ENCODE data around the gene INO80B. TPM values are rescaled to one million over a fixed set of nuclear protein-coding genes. Genes with fewer than 3 reads are reported as not detected.
A peak's percentile ranks its signal among the peaks of the same experiment; 100 is the strongest.

Gene INO80B
- total RNA-seq, 2 experiments from 2014 or later, result 41.3 to 41.8 TPM

- H3K27ac ChIP-seq (ENCODE audit: low read depth in 1 of 2, low read length in 2 of 2), result peak overlapping the region; percentile 100
- peak; percentile 59 for ATAC-seq (ENCODE audit: poor library complexity)
- peaks cover 64% of the 10 kb centered on the region for H3K4me1 Mint-ChIP-seq (ENCODE audit: low read depth)
- peaks cover 32% of the 10 kb centered on the region for H3K36me3 Mint-ChIP-seq (ENCODE audit: low read depth)
- no peaks in the 10 kb centered on the region for H3K27me3 ChIP-seq (ENCODE audit: control insufficient read depth in 1 of 2, insufficient read depth in 2 of 2, low read length in 2 of 2)
- H3K4me1 ChIP-seq (ENCODE audit: insufficient read depth, low read length), result peaks cover 49% of the 10 kb centered on the region
- H3K27me3 Mint-ChIP-seq, result no peaks in the 10 kb centered on the region
- no peak for TF ChIP-seq CTCF (IDR thresholded peaks at IDR 0.05)
- no peaks in the 10 kb centered on the region for H3K9me3 ChIP-seq (ENCODE audit: control insufficient read depth in 1 of 2, insufficient read depth in 1 of 2, low read length in 2 of 2)
- H3K9me3 Mint-ChIP-seq, result no peaks in the 10 kb centered on the region
- H3K4me3 Mint-ChIP-seq, result peak overlapping the region; percentile 95
- peak overlapping the region; percentile 98 for H3K27ac Mint-ChIP-seq
- ChIA-PET CTCF (interaction anchor here (0.9 to 6.2 kb wide), 5 partner anchors 14 to 75 kb away, joined by 3 to 61 read pairs (median 5); partner anchors contain the start of genes CCDC142, MRPL53 and TTC31), POLR2A (interaction anchor here (0.9 to 6.5 kb wide), 29 partner anchors 13 to 1224 kb away, joined by 3 to 225 read pairs (median 5); partner anchors contain the start of genes AUP1, C2orf81, CCDC142 and CCT7)
- intact Hi-C loops (cut with DNase I, micrococcal nuclease), result loop anchor here (1.0 to 10.0 kb wide), 5 partner anchors 15 to 1223 kb away; partner anchors contain the start of genes CCT7 (in 2 of the 2), PRADC1 (in 2 of the 2), MRPL53 (in 1 of the 2) and TPRKB (in 1 of the 2)
- H3K36me3 ChIP-seq (ENCODE audit: insufficient read depth, low read length), result peaks cover 18% of the 10 kb centered on the region
- DNase-seq, result peak; percentile 66 to 91 (median 79)
- H3K4me3 ChIP-seq (ENCODE audit: low read length), result peak overlapping the region; percentile 96
Observed at GRCh38 chr2:74457549-74458131, 2.8 kb downstream of the INO80B start.

- H3K27me3 Mint-ChIP-seq, result no peaks in the 10 kb centered on the region
- intact Hi-C loops (cut with DNase I, micrococcal nuclease), result loop anchor here (1.0 to 10.0 kb wide), 3 partner anchors 14 to 1224 kb away; partner anchors contain the start of genes CCT7 (in 2 of the 2), PRADC1 (in 2 of the 2), MRPL53 (in 1 of the 2) and TTC31 (in 1 of the 2)
Observed at GRCh38 chr2:74458132-74458937, 3.4 kb downstream of the INO80B start, which contains the start of gene WBP1. Gene WBP1, plus strand, starts transcription at chr2:74458438. Its CDS starts 165 bp downstream, at chr2:74458603.

More at GRCh38 chr2:74458132-74458937, 3.4 kb downstream of the INO80B start, which contains the start of gene WBP1:
- Mint-ChIP-seq H3K9me3 (no peaks in the 10 kb centered on the region), H3K36me3 (ENCODE audit: low read depth) (peaks cover 39% of the 10 kb centered on the region), H3K27ac (peak within 1 kb of the TSS; percentile 98), H3K4me1 (ENCODE audit: low read depth) (peaks cover 64% of the 10 kb centered on the region), H3K4me3 (peak within 1 kb of the TSS; percentile 95)
- no peaks in the 10 kb centered on the region for H3K27me3 ChIP-seq (ENCODE audit: control insufficient read depth in 1 of 2, insufficient read depth in 2 of 2, low read length in 2 of 2)
- H3K27ac ChIP-seq (ENCODE audit: low read depth in 1 of 2, low read length in 2 of 2), result peak within 1 kb of the TSS; percentile 100
- peaks cover 25% of the 10 kb centered on the region for H3K36me3 ChIP-seq (ENCODE audit: insufficient read depth, low read length)
- ATAC-seq (ENCODE audit: poor library complexity) (peak; percentile 80), DNase-seq (peak; percentile 96 to 100 (median 98))
- POLR2A ChIA-PET, result interaction anchor here (0.5 to 6.5 kb wide), 33 partner anchors 12 to 1225 kb away, joined by 3 to 225 read pairs (median 5); partner anchors contain the start of genes AUP1, C2orf81, CCDC142 and CCT7
- CTCF ChIA-PET, result interaction anchor here (0.6 to 6.2 kb wide), 6 partner anchors 10 to 74 kb away, joined by 3 to 61 read pairs (median 4); partner anchors contain the start of genes CCDC142, MRPL53 and TTC31
- H3K4me3 ChIP-seq (ENCODE audit: low read length), result peak within 1 kb of the TSS; percentile 96
- peaks cover 44% of the 10 kb centered on the region for H3K4me1 ChIP-seq (ENCODE audit: insufficient read depth, low read length)
- TF ChIP-seq CTCF (IDR thresholded peaks at IDR 0.05), result no peak
- H3K9me3 ChIP-seq (ENCODE audit: control insufficient read depth in 1 of 2, insufficient read depth in 1 of 2, low read length in 2 of 2), result no peaks in the 10 kb centered on the region

Measured in CD4-positive, alpha-beta T cell (primary cell).